PFSK-1 (cell line): ENCODE measurements around the gene KDM2A.

ENCODE experiments used
- FOXP2 ChIP-seq: optimal IDR thresholded peaks from 2 replicates; pipeline ENCODE3; 2011; ENCODE audit warnings: borderline replicate concordance, control low read depth, inconsistent platforms; ENCODE audit not compliant: insufficient read depth; ENCODE audit errors: extremely low read length, extremely low read depth
- POLR2AphosphoS5 ChIP-seq: IDR thresholded peaks from 2 replicates; pipeline ENCODE4 v1.6.1; 2012; ENCODE audit warnings: low read depth, mild to moderate bottlenecking, control low read depth, low read length, moderate library complexity
- SIN3A ChIP-seq: IDR thresholded peaks from 2 replicates; pipeline ENCODE4 v1.6.1; 2012; ENCODE audit warnings: mild to moderate bottlenecking, low read length, moderate library complexity, borderline replicate concordance; ENCODE audit not compliant: insufficient read depth
- TAF1 ChIP-seq: IDR thresholded peaks from 2 replicates; pipeline ENCODE4 v1.6.1; 2012; ENCODE audit warnings: low read length, control low read depth, borderline replicate concordance; ENCODE audit not compliant: insufficient read depth
- TF ChIP-seq, protein P1 (sequence below), 2 experiments: IDR thresholded peaks; 2 replicates each; pipeline versions ENCODE4 v1.6.1 to v1.8.0; 2011 to 2012; ENCODE audit warnings: low read depth in 2 of 2, low read length in 2 of 2, control low read depth in 1 of 2, inconsistent platforms in 1 of 2, mild to moderate bottlenecking in 1 of 2, moderate library complexity in 1 of 2; ENCODE audit not compliant: insufficient read depth in 1 of 2

Gene KDM2A

GRCh38 chr11:67113231-67113721, 5.8 kb upstream of the KDM2A start:
- TF ChIP-seq SIN3A (no peak), TAF1 (no peak), FOXP2 (no peak), POLR2AphosphoS5 (no peak)
- TF ChIP-seq, protein P1, sequence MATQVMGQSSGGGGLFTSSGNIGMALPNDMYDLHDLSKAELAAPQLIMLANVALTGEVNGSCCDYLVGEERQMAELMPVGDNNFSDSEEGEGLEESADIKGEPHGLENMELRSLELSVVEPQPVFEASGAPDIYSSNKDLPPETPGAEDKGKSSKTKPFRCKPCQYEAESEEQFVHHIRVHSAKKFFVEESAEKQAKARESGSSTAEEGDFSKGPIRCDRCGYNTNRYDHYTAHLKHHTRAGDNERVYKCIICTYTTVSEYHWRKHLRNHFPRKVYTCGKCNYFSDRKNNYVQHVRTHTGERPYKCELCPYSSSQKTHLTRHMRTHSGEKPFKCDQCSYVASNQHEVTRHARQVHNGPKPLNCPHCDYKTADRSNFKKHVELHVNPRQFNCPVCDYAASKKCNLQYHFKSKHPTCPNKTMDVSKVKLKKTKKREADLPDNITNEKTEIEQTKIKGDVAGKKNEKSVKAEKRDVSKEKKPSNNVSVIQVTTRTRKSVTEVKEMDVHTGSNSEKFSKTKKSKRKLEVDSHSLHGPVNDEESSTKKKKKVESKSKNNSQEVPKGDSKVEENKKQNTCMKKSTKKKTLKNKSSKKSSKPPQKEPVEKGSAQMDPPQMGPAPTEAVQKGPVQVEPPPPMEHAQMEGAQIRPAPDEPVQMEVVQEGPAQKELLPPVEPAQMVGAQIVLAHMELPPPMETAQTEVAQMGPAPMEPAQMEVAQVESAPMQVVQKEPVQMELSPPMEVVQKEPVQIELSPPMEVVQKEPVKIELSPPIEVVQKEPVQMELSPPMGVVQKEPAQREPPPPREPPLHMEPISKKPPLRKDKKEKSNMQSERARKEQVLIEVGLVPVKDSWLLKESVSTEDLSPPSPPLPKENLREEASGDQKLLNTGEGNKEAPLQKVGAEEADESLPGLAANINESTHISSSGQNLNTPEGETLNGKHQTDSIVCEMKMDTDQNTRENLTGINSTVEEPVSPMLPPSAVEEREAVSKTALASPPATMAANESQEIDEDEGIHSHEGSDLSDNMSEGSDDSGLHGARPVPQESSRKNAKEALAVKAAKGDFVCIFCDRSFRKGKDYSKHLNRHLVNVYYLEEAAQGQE (IDR thresholded peaks at IDR 0.05; ENCODE audit: insufficient read depth in 1 of 2, low read depth in 2 of 2, low read length in 2 of 2) = no peak

GRCh38 chr11:67114275-67114896, 4.7 kb upstream of the KDM2A start:
- TF ChIP-seq POLR2AphosphoS5 (no peak), FOXP2 (no peak), TAF1 (no peak), SIN3A (no peak)
- TF ChIP-seq, protein P1 (IDR thresholded peaks at IDR 0.05; ENCODE audit: insufficient read depth in 1 of 2, low read depth in 2 of 2, low read length in 2 of 2) = no peak

DNA sequence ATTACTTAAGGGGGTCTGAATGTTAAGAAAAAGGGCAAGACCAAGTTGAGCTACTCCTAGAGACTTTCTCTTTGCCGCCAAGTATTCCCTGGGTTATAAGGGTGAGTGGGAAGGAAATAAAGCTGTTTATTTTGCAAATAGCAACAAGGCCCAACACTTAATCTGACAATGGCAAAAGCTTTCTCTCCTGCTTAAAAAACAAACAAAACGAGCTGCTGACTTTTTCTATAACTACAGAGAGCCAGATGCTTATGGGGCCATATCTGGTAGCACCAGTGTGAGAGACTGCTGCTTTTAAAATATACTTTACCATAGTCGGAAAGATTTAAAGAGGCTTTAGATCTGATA, 2.3 kb upstream of the KDM2A start:
- TF ChIP-seq, protein P1 (IDR thresholded peaks at IDR 0.05; ENCODE audit: insufficient read depth in 1 of 2, low read depth in 2 of 2, low read length in 2 of 2) = no peak
- no peak for TF ChIP-seq TAF1
- no peak for TF ChIP-seq SIN3A
- no peak for TF ChIP-seq POLR2AphosphoS5
- TF ChIP-seq FOXP2 = no peak

DNA sequence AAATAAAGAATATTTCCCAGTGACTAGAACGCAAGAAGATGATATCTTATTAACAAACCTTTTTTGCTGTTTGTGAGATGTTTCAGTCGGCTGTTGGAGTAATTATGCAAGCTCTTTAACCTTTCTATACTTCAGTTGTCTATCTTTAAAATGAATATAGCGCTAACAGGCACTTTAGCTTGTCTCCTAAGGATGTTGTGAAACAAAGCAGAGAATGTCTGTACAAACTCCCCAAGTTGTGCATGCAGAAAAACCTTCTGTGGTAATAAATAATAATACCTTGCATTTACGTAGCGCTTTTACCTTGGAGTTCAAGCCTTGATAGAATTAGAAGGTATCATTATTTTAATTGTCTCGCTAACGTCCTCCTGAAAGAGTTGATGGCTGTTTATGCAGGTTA, 1.9 kb upstream of the KDM2A start:
- TF ChIP-seq POLR2AphosphoS5 (no peak), SIN3A (no peak)
- TF ChIP-seq, protein P1 (IDR thresholded peaks at IDR 0.05; ENCODE audit: insufficient read depth in 1 of 2, low read depth in 2 of 2, low read length in 2 of 2) = no peak
